NOMO-1 treated with DMSO at 0.1 percent for 48 hours (cell line): ENCODE measurements around the gene BRINP3.
"Not testable (repeated sequence)": the region's sequence is repeated elsewhere in the genome, so short reads cannot be mapped to it uniquely, and the experiment has no call there.

ENCODE experiments used
- DNase-seq: peaks from one replicate; lab custom pipeline; 2025; ENCODE audit not compliant: unreplicated experiment; lab: John Stamatoyannopoulos, UW

Gene BRINP3

DNA sequence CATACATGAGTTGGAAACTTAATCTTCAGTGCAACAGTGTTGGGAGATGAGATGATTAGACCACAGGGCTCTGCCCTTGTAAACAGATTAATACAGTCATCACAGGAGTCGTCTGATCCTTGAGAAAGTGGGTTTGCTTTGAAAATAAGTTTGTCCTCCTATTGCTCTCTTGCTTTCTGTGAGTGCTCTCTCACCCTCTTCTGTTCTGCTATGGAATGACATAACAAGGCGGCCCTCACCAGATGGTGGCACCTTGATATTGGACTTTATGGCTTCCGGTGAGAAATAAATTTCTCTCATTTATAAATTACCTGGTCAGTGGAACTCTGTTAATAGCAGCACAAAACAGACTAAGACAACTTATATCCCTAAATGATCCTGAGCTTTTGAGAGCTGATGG is 353.6 kb downstream of the BRINP3 start:
- no peak for DNase-seq

DNA sequence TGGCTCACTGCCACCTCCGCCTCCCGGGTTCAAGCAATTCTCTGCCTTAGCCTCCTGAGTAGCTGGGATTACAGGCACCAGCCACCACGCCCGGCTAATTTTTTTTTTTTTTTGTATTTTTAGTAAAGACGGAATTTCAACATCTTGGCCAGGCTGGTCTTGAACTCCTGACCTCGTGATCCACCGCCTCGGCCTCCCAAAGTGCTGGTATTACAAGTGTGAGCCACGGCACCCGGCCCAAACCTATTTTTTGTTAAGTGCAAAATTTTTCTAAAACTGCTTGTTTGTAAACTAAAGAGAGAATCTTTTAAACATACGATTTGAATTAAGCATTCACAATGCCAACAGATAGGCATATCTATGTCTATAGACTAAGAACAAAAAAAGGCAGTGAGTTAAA is 357.1 kb downstream of the BRINP3 start:
- not testable (repeated sequence) for DNase-seq

DNA sequence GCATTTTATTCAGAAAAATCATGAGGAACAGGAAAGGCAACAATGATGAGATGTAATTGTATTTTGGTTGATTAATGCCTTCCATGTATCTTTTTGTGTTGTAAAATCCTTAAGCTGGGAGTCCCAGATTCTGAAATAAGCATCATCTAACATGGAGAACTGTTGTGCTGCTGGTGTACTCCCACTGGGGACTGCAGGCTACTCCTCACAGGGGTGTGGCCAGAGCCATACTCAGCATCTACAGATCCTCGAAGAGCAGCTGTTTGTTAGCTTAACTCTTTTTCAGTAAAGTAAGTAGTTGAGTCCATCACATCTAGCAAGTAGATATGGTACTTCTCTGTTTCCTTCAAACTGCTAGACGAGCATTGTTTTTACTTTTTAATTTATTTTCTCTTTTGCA is 358.0 kb downstream of the BRINP3 start:
- DNase-seq: no peak

DNA sequence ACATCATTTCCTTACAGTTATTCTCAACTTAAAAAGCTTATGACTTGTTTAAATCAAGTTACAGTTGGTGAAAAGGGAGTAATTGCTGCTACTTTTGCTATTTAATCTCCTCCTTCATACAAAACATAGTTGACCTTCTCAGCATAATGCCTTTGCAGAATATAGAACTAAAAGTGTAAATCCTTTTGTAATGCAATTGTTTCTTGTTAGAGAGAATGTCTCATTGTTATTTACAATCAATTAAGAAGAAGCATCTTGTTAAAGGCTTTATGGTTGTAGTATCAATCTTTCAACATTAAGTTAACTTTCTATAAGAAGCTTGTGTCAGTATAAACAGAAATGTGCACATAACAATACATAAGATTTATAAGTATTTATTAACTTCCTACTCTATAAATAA is 360.7 kb downstream of the BRINP3 start:
- DNase-seq: no peak

DNA sequence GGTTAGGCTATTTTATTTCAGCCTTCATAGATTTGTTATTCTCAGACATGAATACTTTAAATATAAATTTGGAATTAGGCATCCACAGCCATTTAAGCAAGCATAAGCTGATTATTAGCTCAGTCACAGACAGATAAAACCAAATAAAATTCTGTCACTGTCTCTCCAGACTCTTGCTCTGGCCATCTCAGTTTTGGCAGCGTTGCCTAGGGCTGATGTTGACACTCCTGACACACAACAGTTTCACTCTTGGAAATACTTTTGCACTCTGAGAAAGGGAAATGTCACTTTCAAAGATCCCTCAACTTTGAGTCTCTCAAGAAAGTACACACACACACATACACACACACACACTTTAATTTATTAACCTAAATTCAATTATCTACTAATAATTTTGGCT is 372.7 kb downstream of the BRINP3 start:
- no peak for DNase-seq

DNA sequence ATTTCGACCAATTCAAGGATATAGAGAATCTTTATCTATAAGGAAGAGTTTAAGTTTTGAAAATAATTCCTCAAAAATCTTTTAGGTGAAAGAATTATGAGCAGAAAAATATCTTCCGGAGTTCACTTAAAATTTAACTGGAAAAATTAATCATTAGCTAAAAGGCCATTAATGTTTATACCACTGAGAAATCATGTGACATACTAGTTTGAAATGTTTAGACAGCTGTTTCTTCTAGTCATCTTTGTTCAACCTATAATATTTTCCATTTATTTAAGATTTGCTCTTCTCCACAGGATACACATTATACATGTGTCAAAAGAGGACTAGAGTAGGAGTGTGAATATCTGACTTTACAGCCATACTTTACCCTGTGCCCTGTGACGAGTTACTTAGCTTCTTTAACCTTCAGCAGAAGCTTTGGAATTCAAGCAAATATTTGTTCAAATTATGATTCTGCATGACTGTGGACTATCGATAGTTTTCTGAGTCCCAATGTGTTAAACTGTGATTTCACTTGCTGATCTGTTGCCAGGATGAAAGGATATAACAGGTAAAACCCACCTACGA is 374.8 kb downstream of the BRINP3 start:
- DNase-seq: no peak

DNA sequence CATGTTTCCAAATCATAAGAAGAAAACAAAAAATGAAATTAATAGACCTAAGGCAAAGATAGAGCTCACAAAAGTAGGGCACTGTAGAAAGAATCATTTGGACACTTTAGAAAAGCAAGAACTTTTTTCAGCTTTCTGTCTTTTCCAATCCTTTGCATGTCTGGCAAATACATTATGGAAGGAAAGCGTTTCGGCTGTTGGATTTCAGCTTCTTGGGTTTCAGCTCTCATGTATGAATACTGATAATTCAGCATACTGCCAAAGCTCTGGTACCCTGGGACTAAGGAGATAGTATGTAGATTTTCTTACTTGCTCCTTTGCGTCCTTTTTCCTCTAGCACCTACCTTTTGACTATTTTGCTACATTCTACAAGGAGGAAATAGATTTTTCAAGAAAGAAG is 375.9 kb downstream of the BRINP3 start:
- no peak for DNase-seq

DNA sequence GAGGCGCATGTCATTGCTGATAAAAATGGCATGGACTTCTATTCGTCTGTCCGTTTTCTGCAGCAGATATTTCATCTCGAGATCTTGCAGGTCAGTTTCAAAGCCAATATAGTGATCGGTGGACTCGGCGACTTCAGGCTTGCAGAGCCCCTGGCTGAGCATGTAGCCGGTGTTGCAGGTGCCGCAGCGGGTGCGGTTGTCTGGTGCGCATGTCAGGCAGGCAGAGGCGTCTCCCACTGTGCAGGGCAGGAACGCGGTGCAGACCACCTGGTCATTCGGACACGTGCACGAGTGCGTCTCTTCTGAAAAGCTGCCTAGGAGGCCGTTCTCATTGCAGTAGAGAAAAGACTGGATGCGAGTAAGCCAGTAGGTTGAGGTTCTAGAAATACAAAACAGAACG is 378.9 kb downstream of the BRINP3 start:
- DNase-seq: no peak

DNA sequence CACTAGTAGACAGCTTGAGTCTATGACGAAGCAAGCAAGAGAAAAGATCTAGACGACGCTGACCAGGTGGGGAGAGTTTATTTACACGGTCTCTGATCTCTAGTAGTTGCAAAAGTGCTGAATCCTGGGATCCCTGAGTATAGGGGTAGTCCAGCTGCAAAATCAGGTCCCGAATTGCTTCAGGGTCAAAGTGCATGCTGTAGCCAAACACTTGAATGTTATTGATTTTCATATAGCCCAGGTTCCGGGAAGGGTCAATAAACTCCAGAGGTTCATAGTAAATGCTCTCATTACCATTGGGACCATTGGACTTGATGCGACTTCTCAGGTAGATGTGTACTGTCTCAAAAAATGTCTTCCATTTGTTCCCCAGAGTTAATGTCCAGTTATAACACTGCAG is 379.6 kb downstream of the BRINP3 start:
- DNase-seq: no peak

DNA sequence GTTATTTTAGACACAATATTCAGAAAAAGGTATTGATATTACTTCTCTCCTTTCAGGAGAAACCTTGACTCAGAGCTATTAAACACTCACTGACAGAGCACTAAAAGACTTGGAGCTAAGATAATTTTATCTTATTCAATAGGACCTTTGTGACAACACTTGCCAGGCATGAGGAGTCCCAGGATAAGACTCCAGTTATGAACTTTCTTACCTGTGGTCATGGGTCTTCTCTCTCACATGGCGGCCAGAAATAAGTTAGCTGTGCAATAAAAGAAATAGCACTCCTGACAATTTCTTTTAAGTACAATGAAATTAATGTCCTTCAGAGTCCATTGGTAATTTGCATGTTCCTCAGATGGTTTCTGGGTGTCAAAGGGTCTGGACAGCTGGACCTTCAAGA is 382.1 kb downstream of the BRINP3 start:
- no peak for DNase-seq

DNA sequence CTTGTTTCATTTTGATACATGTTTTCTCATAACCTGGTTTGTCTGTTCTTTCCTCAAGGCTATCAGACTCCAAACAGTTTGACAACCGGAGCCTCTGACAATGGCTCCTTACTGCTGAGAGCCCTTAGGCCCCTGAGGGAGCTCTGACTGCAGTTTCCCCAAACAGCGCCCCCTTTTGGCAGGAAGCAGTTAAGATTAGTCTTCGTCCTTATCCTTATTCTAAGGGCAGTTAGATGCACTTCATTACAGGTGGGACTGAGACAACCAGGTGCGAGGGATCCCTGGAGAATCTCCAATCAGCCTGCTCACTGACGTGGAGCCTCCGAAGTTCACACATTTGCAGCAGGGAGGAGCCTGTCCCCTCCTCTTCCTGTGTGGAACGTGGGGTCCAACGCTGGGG is 393.1 kb downstream of the BRINP3 start:
- no peak for DNase-seq

DNA sequence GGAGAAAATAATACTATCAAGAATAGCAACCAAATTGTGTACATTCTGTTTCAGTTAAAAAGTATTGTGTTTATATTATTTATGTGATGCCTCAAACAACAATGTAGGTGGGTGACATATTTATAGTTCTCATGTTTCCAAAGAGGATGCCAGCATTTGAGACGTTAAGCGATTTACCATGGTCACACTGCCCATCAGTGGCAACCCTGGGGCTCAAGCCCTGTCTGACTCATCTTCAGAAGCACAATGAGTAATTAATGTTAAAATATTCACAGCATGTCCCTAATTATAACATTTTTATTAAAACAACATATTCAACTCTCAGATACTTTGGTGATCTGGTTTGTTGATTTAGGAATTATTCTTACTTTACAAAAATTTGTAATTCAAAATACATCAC is 409.4 kb downstream of the BRINP3 start:
- no peak for DNase-seq

DNA sequence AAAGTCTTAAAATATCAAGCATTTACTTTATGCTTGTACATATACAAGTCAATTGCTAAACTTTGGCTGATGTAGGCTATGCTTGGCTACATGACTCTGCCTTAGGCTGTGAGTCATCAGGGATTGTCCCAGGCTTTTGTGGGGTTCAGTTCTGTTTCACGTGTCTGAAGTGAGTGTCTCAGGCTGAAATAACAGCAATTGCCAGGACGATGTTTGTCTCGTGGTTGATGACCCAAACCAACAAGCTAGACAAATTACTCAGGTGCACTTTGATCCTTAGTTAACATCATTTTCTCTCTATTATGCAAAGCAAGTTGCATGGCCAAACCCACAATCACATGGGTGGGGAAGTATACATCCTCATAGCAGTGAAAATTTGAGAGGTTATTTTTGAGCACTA is 410.1 kb downstream of the BRINP3 start:
- no peak for DNase-seq

DNA sequence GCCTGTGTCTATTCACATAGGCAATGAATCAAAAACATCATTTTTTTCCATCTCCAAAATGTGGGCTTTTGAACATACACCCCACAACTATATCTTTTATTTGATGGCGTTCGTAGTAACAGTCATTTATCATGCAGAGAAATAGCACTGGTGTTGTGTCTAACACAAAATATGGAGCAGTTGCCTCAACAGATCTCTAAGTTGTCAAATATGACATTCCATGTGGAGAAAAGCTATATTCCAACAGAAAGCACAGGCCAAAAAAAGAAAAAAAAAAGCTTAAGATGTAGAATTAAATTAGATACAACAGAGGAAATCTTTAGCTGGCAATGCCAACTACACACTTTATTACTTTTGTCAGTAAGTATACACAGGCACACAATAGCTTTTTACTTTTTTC is 411.7 kb downstream of the BRINP3 start:
- no peak for DNase-seq

DNA sequence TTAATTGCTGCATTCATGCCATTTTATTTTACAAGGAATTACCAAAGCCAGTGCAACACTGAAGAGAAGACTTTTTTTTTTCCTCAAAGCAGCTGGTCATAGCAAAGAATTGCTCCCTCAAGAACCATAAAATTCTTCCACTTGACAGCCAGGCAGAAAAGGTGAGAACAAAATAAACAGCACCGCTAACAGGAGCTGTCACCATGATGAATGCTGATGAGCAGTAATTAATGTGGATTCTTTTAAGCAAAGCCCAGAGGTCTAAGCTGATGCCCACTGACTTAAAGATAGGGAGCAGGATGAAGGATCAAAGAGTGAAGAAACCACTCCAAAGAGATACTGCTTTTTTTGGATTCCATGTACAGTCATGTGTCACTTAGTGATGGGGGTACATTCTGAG is 428.4 kb downstream of the BRINP3 start:
- no peak for DNase-seq
